SU-DHL-6 (cell line): ENCODE measurements around the gene ZNF141.
"Not testable (repeated sequence)": the region's sequence is repeated elsewhere in the genome, so short reads cannot be mapped to it uniquely, and the experiment has no call there.

Experiments used
- CTCF ChIP-seq: fragments of 200-600 bp; sonication (generic); IDR thresholded peaks from one replicate; pipeline ENCODE4 v1.5.1; 2017; ENCODE audit warnings: antibody characterized with exemption, mild to moderate bottlenecking, low read length, moderate library complexity; ENCODE audit not compliant: insufficient read depth, poor library complexity, severe bottlenecking
- EZH2phosphoT487 ChIP-seq: fragments of 200-600 bp; sonication (generic), shearing (Covaris generic); conservative IDR thresholded peaks from 2 replicates; pipeline ENCODE4 v1.6.1; 2018; ENCODE audit warnings: mild to moderate bottlenecking, antibody characterized with exemption, low read length, moderate library complexity, mixed read lengths

- TF ChIP-seq EZH2phosphoT487, CTCF: not testable (repeated sequence)
Observed at GRCh38 chr4:408321-408720, 70.7 kb downstream of the ZNF141 start.
